GM21515 (cell line): ENCODE measurements around the gene PRMT5.
"Not testable (repeated sequence)": the region's sequence is repeated elsewhere in the genome, so short reads cannot be mapped to it uniquely, and the experiment has no call there.

Source experiments
- ATAC-seq: cut with Tn5 transposase; IDR thresholded peaks from one replicate; pipeline ENCODE4 v1.9.1; 2021; ENCODE audit not compliant: unreplicated experiment

The PRMT5 gene

DNA sequence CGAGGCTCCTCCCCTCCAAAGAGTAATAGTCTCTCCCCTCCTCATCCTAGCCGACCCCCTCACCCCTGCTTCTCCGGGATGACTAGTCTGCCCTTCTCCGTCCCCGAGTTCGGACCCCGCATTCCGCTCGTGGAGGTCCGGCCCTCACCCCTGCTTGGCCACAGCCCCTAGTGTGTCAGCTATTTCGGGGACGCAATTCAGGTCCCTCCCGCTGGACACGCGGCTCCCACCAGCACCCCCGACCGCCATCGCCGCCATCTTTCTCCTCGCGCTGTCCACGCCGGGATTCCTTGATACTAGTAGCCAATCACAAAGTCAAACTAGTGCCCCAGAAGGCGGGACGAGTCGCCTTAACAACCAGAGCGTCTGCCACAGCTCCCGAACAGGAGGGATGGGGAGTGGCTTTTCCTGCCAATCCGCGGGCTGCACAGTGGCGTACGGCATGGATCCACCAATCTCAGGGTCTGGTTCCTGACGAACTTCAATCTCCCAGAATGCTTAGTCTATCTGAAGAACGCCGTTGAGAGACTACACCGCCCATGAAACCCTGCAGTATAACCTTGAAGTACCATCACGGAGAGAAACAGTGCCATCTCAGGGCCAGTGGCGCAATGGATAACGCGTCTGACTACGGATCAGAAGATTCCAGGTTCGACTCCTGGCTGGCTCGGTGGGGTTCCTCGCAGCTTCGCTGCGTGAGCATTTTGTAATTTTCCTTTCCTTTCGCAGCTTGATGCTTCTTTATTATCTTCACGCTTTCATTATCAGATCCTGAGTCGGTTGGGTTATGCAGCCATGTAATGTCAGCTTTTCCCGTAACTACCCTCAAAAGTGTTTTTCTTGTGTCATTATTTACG lies at the start of gene PRMT5:
PRMT5 (minus strand) TSS at position 273 of the 857 bp plus-strand sequence; CDS start at position 258, 15 bp downstream.
- peak; percentile 90 for ATAC-seq

DNA sequence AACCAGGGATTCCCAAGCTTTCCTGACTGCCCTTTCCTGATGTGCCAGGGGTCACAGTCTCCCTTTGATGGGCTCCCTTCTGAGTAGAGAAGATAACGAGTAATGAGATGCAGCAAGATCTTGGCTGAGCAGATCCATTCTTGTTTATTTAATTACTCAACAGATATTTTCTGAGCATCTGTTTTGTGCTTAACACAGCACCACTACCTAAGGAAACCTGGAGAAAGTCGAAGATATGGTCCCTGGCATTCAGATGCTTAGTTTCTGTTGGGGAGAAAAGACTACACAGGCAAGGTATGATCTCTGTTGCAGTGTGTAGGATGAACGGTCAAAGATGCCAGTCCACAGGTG lies 49.3 kb upstream of the PRMT5 start:
- ATAC-seq, result no peak

DNA sequence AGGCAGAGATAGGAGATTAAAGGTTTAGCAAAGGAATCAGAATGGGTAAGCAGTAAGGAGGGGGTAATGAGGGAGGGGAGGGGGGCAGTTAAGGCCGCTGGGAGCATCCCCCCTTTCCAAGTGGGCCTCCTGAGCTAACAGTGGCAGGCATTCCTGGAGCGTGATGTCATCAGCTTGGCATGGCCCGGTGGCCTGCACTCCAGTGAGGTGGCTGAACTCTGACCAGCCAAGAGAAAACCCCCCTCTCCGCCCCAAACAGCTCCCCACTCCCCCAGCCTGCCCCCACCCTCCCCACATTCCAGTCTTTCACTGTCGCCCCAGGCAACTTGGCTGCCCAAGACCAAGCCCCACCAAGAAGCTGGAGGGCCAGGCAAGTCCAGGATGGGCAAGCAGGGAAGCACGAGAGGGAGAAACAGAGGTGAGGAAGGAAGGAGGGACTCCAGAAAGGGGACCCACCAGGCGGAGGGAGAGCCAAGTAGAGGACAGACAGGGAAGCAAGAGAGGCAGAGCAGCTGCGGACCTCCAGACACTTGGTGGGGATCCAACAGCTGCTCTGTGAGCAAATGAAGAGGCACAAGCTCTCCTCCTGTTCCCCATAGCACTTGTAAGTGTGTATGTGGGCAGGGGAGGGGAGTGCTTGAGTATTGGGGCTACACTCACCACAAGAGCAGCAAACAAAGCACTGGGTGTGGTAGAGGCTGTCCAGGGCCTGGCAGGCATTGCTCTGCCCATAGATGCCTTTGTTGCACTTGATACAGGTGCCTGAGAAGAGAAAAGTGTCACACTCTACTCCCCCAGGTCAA lies 48.7 kb upstream of the PRMT5 start:
- ATAC-seq, result no peak

DNA sequence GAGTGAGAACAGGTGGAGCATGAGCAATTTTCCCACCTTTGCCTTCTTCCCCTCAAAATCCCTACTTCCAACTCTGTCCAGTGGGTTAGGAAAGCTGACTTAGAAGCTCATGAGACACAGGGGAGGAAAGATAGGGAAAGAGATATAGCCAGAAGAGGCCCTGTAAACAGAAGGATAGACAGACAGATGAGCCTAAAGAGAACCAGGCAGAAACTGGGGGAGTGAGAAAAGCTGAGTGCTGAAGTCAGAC lies 48.2 kb upstream of the PRMT5 start:
- no peak for ATAC-seq

DNA sequence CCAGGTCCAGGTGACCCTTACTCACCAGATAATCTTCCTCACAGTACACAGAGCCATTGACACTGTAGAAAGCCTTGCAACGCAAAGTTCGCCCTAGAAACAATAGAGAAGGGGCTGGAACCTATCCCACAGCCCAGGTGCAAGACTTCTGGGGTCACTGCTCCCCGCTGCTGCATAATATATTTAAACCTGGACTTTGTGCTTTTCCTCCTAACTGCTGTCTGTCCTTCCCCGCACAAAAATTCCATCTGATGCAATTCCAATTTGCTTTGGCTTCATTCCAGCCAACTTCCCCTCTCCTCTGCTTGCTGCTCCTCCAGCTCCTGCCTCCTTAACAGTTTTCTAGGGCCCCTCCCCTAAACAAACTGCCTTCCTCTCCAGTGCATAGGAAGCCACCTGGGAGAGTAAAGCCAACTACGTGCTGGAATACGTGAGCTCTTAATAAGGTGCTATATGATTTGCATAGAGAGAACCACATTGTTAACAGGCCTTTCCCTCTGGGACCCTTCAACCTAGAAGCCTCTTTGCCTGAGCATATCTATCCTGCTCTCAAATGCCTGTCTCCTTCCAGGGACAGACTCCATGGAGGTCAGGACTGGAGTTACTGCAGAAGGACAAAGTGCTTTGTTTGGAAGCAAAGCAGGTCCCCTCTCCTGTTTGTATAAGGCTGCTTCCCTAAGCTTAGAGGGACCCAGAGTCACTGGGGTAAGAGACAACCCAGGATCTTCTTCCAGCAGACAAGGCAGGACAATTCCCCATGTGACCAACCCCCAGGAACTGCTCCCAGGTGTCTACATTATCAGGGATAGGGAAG lies 47.7 kb upstream of the PRMT5 start:
- no peak for ATAC-seq

DNA sequence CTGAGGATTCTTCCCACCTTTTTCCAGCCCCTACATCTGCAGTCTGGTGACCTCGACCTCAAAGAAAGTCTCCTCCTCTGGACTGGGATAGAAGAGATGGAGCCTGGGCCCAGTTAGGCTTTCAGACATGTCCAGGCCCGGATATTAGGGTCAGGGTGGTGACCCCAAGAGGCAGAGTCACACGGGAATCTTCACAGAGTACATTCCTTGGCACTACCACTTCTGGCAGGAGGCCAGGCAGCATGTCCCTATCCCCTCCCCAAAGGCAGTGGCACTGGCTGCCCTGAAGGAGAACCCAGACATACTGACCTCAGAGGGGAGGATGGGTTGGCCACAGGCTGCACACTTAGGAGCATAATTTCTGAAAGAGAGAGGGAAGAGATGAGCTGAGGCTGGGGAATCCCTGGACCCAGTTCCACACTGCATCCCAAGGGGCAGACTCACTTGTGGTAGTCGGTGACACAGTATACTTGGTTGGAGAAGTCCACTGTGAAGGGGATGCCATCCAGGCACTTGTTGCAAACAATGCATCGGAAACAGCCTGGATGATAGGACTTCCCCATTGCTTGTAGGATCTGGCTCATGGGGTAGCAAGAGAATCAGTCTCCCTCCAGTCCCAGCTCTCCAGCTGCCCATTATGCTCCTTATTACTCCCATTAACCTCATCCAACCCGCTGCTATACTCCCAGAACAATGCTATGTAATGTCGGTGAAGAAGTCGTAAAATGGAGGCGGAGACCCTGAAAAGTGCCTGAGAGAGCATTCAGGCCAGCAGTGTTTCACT lies 45.5 kb upstream of the PRMT5 start:
- ATAC-seq, result no peak

DNA sequence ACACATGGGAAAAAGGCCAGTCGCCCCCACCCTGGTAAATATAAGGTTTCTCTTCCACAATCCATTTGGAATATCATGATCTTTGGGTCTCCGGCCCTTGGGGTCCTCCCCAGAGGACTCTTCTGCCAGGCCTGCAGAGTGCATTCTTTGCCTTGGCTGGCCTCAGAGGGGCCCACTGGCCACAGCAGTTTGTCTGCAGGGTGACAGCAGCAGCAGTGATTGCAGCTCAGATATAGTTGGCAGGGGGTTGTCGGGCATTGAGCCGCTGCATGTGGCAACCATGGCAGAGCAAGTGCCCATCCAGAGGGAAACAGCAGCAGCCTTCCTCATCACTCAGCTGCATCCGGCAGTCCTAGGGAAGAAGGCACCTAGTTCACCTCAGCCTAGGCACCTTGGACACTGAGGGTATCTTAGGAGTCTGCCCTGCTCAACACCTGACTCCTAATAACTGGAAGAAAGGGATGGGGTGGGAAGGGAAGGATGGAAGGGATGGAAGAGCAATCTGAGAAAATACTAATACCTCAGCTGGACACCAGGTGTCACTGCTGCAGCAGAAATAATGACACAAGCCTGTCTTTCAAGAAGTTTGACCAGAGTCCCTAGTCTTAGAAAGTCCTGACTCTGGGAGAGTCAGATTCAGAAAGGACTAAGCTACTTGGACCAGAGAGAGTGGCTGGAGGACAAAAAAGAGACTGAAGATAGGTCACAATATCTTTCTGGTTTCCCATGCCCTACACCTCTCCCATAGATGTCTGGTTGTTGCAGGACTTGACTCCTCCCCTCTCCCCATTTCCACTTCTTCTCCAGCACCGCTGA lies 44.2 kb upstream of the PRMT5 start:
- no peak for ATAC-seq

DNA sequence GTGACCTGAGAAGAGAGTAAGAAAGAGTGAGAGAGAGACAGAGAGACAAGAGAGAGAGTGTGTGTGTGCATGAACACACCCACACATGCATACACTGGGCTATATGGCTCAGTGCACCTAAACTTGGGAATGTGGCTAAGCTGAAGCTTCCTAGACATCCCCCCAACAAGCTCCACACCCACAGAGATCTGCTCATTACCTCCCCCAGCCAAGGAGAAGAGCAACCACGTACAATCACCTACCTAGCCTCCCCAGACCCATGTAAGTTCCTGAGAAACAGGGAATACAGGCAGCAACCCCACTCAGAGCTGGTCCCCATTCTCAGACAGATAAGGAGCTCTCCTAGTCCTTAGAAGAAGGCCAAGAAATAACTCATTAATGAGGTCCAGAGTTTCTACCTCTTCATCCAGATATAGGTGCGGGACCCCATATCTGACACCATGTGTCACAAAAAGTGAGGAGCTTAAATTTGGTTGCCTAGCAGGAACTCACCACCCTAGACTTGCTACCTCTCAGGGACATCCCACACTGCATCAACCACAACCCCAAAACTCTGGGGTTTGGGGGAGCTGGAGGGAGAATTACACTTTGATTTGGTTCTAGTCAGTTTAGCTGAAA lies 43.2 kb upstream of the PRMT5 start:
- no peak for ATAC-seq

DNA sequence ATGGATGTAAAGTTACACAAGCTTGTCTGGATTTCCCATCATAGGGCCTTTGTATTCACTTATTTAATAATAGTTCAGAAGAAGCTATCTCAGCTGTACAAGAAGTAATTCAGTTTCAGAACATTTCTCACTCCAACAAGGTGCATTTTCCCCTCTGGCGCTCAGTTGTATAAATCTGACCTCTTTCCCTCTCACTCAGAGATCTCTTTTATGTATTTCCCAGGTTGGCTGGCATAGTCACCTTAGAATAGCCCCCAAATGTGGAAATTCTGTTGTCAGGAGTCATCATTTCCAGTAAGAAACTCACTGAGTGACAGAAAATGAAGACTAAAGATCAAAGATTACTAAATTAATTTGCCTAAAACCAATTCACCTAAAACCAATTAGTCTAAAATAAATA lies 42.0 kb upstream of the PRMT5 start:
- no peak for ATAC-seq

DNA sequence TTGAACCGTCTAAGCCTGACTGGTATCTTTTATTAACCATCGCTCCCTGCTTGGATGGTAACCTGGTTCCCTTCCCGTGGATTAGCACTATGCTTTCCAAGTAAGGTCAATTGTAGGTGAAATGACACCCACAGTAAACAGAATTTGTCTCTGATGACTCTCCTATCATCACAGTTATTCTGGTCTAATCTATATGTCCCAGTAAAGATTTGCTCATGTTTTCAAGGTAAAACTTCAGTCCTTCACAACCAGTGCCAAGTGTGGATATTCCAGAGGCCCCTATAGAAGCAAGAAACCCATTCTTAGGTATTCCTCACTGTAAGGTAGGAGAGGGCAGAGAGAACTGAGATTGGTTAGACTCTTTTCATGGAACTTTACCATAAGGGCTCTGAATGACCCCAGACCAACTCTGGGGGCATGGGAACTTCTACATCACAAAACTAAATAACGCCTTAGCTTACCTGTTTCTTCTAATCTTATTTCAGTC lies 37.6 kb upstream of the PRMT5 start:
- no peak for ATAC-seq

DNA sequence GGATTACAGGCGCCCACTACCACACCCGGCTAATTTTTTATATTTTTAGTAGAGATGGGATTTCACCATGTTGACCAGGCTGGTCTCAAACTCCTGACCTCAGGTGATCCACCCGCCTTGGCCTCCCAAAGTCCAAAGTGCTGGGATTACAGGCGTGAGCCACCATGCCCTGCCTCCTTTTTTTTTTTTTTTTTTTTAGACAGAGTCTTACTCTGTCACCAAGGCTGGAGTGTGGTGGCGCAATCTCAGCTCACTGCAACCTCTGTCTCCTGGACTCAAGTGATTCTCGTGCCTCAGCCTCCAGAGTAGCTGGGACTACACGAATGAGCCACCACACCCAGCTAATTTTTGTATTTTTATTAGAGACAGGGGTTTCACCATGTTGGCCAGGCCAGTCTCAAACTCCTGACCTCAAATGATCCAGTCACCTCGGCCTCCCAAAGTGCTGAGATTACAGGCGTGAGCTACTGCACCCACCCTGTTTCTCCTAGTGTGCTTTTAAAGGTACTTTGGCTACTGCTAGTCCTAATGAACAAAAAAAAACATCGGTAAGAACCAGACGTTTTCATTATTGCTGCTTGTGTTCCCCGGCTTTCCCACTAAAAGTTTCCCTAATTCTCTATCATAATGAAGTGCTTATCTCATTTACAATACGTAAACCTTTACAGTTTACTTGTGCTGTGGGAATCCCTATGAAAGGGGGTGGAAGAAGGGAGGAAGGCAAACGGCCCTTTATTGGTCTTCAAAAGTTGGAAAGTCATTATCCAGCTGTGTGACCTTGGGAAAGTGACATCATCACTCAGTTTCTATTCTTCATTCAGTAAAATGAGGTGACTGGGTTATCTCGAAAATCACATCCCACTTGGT lies 37.0 kb upstream of the PRMT5 start:
- not testable (repeated sequence) for ATAC-seq

DNA sequence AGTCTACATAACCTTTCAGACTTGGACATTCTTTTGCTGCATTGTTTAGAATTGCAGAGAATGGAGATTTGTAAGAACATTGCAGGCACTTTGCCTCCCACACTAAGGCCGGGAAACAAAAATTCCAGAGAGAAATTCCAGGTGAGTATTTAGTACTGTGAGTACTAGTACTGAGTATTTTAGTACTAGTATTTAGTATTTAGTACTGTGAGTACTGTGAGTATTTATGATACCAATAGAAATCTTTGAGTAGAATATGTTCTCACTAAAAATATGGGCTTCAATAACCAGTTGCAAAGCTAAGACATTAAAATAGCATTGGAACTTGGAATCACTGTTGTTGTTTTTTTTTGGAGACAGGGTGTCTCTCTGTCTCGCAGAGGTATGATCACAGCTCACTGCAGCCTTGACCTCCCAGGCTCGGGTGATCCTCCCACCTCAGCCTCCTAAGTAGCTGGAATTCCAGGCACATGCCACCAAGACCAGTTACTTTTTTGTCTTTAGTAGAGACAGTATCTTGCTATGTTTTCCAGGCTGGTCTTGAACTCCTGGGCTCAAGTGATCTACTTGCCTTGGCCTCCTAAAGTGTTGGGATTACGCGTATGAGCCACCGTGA lies 33.0 kb upstream of the PRMT5 start:
- ATAC-seq, result no peak

DNA sequence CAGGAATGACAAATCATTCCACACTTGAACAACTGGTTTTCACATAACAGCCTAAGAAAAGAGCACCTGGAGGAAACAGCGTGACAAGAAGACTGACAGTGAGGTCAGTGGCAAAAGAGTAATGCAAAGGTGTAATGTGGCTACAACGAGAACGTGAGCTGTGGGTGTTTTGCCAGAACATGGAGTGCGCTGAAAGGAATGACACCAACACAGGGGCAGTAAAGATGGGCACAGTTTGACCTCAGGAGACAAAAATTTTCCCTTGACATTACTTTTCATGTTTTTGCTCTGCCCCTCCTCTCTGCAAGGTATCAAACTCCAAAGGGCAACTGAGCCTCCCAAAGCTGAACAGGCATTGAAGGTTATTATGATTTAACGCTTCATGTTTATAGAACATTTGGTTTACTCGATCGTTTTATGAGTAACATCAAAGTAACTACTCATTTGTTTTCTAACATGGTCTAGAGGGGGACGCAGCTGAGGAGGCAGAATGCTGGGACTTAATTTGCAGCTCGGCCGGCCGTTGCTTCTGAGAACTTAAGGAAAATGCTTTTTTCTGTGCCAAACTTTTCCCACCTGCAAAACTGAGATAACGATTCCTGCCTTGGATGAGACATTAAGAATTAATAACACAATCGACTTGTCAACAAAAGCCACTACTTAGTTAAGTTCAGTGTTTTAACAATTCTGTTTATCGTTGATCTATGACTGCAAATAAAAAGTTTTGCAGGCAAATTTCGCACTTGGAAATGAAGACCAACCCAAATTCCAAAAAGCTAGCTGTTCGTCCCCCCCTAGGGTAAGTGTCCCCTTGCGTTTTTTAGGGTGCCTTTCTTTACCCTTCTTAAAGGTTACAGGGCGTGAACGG lies 26.8 kb upstream of the PRMT5 start:
- ATAC-seq, result no peak

DNA sequence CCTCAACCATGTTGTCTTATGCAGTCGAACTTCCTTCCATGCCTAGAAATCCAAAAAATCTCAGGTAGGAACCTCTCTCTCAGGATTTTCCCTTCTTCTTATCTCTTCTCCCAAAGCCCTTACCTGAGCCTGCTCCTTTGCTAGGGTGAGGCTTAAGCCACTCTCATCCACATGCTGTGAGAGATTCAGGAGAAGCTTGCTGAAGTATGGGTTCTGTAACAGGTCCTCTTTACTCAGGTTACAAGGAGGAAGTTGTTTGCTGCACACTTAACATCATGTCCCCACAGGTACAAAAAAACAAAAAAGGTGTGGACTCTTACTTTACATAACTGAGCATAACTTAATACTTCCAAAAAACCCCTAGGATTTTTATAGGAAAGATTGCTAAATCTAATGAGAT lies 23.2 kb upstream of the PRMT5 start:
- ATAC-seq, result no peak

DNA sequence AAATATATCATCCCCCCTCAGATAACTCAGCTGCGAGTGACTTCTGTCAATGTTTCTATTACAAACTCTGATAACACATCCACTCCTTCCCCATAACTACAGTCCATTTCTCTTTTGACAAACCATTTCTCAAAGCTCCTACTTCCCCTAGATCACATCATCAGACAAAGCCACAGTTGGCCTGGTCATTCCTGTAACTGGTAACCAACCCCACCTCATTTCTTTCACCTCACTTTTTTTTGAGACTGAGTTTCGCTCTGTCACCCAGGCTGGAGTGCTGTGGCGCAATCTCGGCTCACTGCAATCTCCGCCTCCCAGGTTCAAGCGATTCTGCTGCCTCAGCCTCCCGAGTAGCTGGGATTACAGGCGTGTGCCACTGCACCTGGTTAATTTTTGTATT lies 22.6 kb upstream of the PRMT5 start:
- ATAC-seq, result not testable (repeated sequence)

DNA sequence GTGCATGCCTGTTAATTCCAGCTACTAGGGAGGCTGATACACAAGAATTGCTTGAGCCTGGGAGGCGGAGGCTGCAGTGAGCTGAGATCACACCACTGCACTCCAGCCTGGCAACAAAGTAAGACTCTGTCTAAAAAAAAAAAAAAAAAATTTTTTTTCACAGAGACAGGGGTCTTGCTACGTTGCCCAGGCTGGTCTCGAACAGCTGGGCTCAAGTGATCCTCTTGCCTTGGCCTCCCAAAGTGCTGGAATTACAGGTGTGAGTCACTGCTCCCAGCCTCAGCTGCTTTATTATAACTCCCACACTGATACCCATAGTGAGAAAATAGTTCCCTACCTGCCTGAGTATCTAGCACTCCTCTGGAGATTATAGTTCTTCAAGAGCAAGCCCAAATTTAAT lies 16.5 kb upstream of the PRMT5 start:
- ATAC-seq, result no peak

DNA sequence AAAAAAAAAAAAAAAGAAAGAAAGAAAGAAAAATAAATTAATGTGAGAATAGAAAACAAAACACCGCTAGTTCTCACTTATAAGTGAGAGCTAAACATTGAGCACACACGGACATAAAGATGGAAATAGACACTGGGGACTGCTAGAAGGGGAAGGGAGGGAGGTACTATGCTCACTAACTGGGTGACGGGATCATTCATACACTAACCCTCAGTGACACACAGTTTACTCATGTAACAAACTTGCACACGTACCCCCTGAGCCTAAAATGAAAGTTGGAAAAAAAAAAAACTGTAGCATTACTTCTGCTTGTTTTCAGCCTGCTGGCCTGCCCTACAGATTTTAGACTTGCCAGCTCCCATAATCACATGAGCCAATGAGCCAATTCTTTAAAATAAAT lies 10.5 kb upstream of the PRMT5 start:
- ATAC-seq, result no peak
